Heart left ventricle (tissue), 16 donors: ENCODE results near the gene HIPK2. TPM values are rescaled to one million over a fixed set of nuclear protein-coding genes. Genes with fewer than 3 reads are reported as not detected.

Experiments
- ATAC-seq, 4 donors: fragments of 200-7000 bp; cut with Tn5 transposase; one replicate each; pipeline ENCODE4 v1.9.1; 2020 to 2022; ENCODE audit warnings: moderate library complexity in 4 of 4, mild to moderate bottlenecking in 3 of 4, moderate number of reproducible peaks in 1 of 4
- DNase-seq, 5 donors: peaks; one replicate each; pipeline ENCODE4 v3.0.0-alpha.2; 2020
- H3K27ac ChIP-seq, 12 donors: fragments of 200-600 bp; sonication (generic) in 4 of 12; one replicate each; pipeline versions ENCODE4 v1.5.0 to v1.8.0; 2016 to 2022; ENCODE audit warnings: mild to moderate bottlenecking in 2 of 12
- H3K27me3 ChIP-seq, 9 donors: fragments of 200-600 bp; sonication (generic) in 2 of 9; one replicate each; pipeline versions ENCODE4 v1.5.1 to v1.8.0; 2016 to 2022; ENCODE audit warnings: mild to moderate bottlenecking in 3 of 9
- H3K36me3 ChIP-seq, 9 donors: fragments of 200-600 bp; sonication (generic) in 2 of 9; one replicate each; pipeline versions ENCODE4 v1.5.0 to v1.8.0; 2018 to 2022; ENCODE audit warnings: mild to moderate bottlenecking in 2 of 9
- H3K4me1 ChIP-seq, 12 donors: fragments of 200-600 bp; sonication (generic) in 4 of 12; one replicate each; pipeline versions ENCODE4 v1.5.0 to v1.8.0; 2016 to 2022; ENCODE audit warnings: mild to moderate bottlenecking in 3 of 12
- H3K4me3 ChIP-seq, 12 donors: fragments of 200-600 bp; sonication (generic) in 4 of 12; one replicate each; pipeline versions ENCODE4 v1.5.0 to v1.8.0; 2017 to 2022; ENCODE audit warnings: mild to moderate bottlenecking in 9 of 12, moderate library complexity in 4 of 12
- H3K9me3 ChIP-seq, 12 donors: fragments of 200-600 bp; sonication (generic) in 4 of 12; one replicate each; pipeline versions ENCODE4 v1.5.0 to v1.8.0; 2016 to 2022; ENCODE audit warnings: mild to moderate bottlenecking in 1 of 12
- CTCF ChIP-seq, 12 donors: fragments of 200-600 bp; sonication (generic) in 4 of 12; IDR thresholded peaks; one replicate each; pipeline versions ENCODE4 v1.5.0 to v1.8.0; 2018 to 2022; ENCODE audit warnings: antibody characterized with exemption in 12 of 12, mild to moderate bottlenecking in 5 of 12
- POLR2A ChIP-seq, 2 donors: fragments of 450-650 bp; IDR thresholded peaks; one replicate each; pipeline ENCODE4 v1.6.1; 2017; ENCODE audit warnings: antibody characterized with exemption in 2 of 2, mild to moderate bottlenecking in 2 of 2, moderate library complexity in 2 of 2
- WGBS, 4 donors: extraction: QIAGEN DNeasy Blood & Tissue Kit in 2 of 4; methylation state at CpG; one replicate each; pipeline versions ENCODE4 v1.1.5 to v1.1.7; 2013 to 2018; 5-methylcytosine and 5-hydroxymethylcytosine counted together
- intact Hi-C, 10 donors: fragments of 100-400 bp; cut with DNase I; formaldehyde crosslinking; loops; one replicate each; pipeline versions ENCODE4 v1.11.1 to v1.14.2; 2022
- polyA plus RNA-seq, 2 donors: library from polyadenylated mRNA; stranded (reverse); fragments of 200-250 nt; gene quantifications; one replicate each; pipeline ENCODE4 v1.2.3, GENCODE V29; 2013
- total RNA-seq, 9 donors: library from RNA; depleted of rRNA in 2 of 9; stranded (reverse); fragments of >200 nt in 2 of 9; fragmentation: NEBNext Ultra II Directional in 3 of 9; extraction: Animal tissue kit (Norgen Biotek cat#: 25700) in 3 of 9; gene quantifications; one replicate each; pipeline versions ENCODE4 v1.1.0 to v1.2.4, GENCODE V29; 2016 to 2023
- donor health status: ischemic (EF 13 %, LVEDD 7.1; RV severe dilation, severe dysfunction).
- donor health status: healthy with polysubstance abuse.
- donor health status: DM: no; HTN: yes; CAD: no.
- donor health status: DM: no; HTN: no; CAD: no.
- donor health status: ischemic (EF 25% LVEDD 6.9; RV normal size, moderate dysfunction).
- donor health status: ischemic (EF 25% LVEDD 5.7; RV mildly dilated, moderate dysfunction).
- donor health status: healthy.
- donor health status: DM: yes; HTN: yes; CAD: no.
- donor health status: ischemic (EF 35%, LVEDD 5.7; RV mildly dilated, moderate dysfunction).
- donor health status: nonischemic (EF 11% LVEDD 7.7; RV severe dilation, severe dysfunction).
- donor health status: DM: yes; HTN: yes; CAD: no.
- donor health status: PGD.
- donor health status: ischemic (EF 29% LVEDD 5.4; RV normal size, mild dysfunction).
- donor health status: nonischemic (EF 23%, LVEDD 6.1; RV moderate dilation, normal function).

HIPK2 gene
- total and polyA plus RNA-seq, 11 donors: 43.2 to 244 (median 143) TPM

GRCh38 chr7:139681463-139681755 is 96.4 kb downstream of the HIPK2 start:
- DNase-seq (no peak), ATAC-seq (peak in 3 of 4 donors; percentile 17 to 19 (median 17))
- Histone ChIP-seq H3K27me3 (no peaks in the 10 kb centered on the region), H3K27ac (peak overlapping the region; percentile 77 to 95 (median 88)), H3K4me3 (no peak overlapping the region), H3K4me1 (peaks cover 20 to 64% (median 52%) of the 10 kb centered on the region in 12 donors), H3K9me3 (peaks cover 0 to 15% (median 4%) of the 10 kb centered on the region in 12 donors), H3K36me3 (peaks cover 0 to 5% (median 0%) of the 10 kb centered on the region in 9 donors)
- 73 to 92% (median 81%) methylated on average over 6 of the region's 6 CpGs for WGBS, 4 donors
- intact Hi-C loops: loop anchor here in 1 of 10 donors (5.0 kb wide), 1 partner anchor 51 kb away; no protein-coding TSS in a partner anchor
- TF ChIP-seq POLR2A (IDR thresholded peaks at IDR 0.05) (no peak), CTCF (IDR thresholded peaks at IDR 0.05) (no peak)

DNA sequence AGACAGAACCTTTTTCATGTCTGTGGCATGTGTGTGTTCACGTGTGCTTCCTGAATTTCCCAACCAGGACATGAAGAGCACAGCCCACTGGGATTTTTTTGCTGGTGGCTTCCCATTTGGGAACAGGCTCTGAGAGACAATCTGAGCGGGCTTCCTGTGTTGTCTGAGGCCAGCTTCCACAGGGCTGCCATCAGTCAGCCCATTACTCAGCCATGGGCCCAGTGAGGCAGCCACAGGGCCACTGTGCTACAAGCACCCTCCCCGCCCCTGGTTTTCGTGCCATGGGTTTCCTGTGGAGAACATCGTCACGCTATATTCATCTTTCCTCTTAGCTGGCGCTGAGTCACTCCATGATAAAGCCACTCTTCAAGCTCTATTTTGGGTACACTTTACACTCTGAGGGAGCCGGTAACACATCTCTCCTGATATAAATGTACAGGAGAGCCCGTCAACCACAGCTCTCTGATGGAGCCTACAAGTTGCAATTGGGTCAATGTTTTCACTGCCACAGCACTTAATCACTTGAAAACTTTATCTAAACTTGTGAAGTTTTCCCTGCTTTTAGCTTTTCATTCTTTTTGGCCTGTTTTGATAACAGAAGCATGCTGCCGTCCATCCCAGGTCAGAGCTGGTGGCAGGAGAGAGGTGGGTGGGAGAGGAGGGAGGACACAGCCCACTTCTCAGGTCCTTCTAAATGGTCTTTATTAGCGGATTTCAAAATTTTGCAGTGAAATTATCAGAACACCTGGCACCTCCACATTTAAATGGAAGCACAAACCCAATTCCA is 96.9 kb downstream of the HIPK2 start:
- TF ChIP-seq CTCF (IDR thresholded peaks at IDR 0.05) (no peak), POLR2A (IDR thresholded peaks at IDR 0.05) (peak in 1 of 2 donors; percentile 41)
- Histone ChIP-seq H3K9me3 (peaks cover 0 to 10% (median 3%) of the 10 kb centered on the region in 12 donors), H3K36me3 (peaks cover 0 to under 1% (median 0%) of the 10 kb centered on the region in 9 donors), H3K27me3 (no peaks in the 10 kb centered on the region), H3K4me1 (peaks cover 20 to 69% (median 54%) of the 10 kb centered on the region in 12 donors), H3K27ac (peak overlapping the region; percentile 77 to 95 (median 88)), H3K4me3 (no peak overlapping the region)
- 35 to 50% (median 40%) methylated on average over 11 of the region's 11 CpGs for WGBS, 4 donors
- peak; percentile 90 to 92 (median 92) for ATAC-seq
- peak; percentile 77 to 92 (median 78) for DNase-seq
- intact Hi-C loops: loop anchor here in 1 of 10 donors (5.0 kb wide), 1 partner anchor 51 kb away; no protein-coding TSS in a partner anchor

GRCh38 chr7:139679731-139680594 is 97.8 kb downstream of the HIPK2 start:
- intact Hi-C loops: loop anchor here in 1 of 10 donors (5.0 kb wide), 1 partner anchor 52 kb away; no protein-coding TSS in a partner anchor
- Histone ChIP-seq H3K36me3 (no peaks in the 10 kb centered on the region), H3K9me3 (peaks cover 0 to 3% (median 0%) of the 10 kb centered on the region in 12 donors), H3K4me1 (peaks cover 20 to 77% (median 57%) of the 10 kb centered on the region in 12 donors), H3K27me3 (no peaks in the 10 kb centered on the region), H3K4me3 (no peak overlapping the region), H3K27ac (peak overlapping the region; percentile 77 to 95 (median 88))
- TF ChIP-seq POLR2A (IDR thresholded peaks at IDR 0.05): no peak
- TF ChIP-seq CTCF (IDR thresholded peaks at IDR 0.05): no peak
- DNase-seq (no peak), ATAC-seq (peak; percentile 7 to 33 (median 20))
- WGBS, 4 donors: 29 to 39% (median 30%) methylated on average over 13 of the region's 13 CpGs
